HG03159 (cell line): ENCODE measurements around the gene NUP133.
"Not testable (repeated sequence)": the region's sequence is repeated elsewhere in the genome, so short reads cannot be mapped to it uniquely, and the experiment has no call there.

Experiments
- ATAC-seq: cut with Tn5 transposase; IDR thresholded peaks from one replicate; pipeline ENCODE4 v1.9.1; 2021; ENCODE audit warnings: mild to moderate bottlenecking, moderate library complexity; ENCODE audit not compliant: unreplicated experiment

The NUP133 gene

GRCh38 chr1:229420765-229421164, 87.4 kb downstream of the NUP133 start:
- ATAC-seq: no peak

GRCh38 chr1:229420224-229420623, 87.9 kb downstream of the NUP133 start:
- ATAC-seq: no peak

- not testable (repeated sequence) for ATAC-seq
Observed at GRCh38 chr1:229418586-229418985, 89.6 kb downstream of the NUP133 start.

DNA sequence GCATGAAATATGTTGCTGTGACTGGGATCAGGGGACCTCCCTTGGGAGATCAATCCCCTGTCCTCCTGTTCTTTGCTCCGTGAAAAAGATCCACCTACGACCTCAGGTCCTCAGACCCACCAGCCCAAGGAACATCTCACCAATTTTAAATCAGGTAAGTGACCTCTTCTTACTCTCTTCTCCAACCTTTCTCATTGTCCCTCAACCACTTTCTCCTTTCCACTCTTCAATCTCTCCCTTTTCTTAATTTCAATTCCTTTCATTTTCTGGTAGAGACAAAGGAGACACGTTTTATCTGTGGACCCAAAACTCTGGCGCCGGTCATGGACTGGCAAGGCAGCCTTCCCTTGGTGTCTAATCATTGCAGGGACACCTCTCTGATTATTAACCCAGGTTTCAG, 95.3 kb downstream of the NUP133 start:
- ATAC-seq: not testable (repeated sequence)

DNA sequence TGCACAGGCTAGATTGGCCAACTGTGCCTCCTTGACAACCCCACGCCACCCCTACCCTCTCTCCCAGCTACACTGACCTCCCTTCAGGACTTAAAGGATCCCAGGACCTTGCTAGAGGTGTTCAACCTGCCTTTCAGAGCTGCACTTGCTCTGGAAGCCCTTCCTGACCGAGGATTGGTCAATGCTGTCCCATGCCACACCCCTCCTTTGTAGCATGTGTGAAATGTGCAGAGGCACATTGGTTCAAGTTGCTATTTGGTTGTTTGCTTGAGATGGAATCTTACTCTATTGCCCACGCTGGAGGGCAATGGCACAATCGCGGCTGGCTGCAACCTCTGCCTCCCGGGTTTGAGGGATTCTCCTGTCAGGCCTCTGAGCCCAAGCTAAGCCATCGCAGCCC, 96.1 kb downstream of the NUP133 start:
- no peak for ATAC-seq

GRCh38 chr1:229411434-229412055, 96.6 kb downstream of the NUP133 start:
- ATAC-seq: no peak

GRCh38 chr1:229410692-229411433, 97.3 kb downstream of the NUP133 start:
- no peak for ATAC-seq

- ATAC-seq: no peak
Observed at GRCh38 chr1:229410370-229410691, 97.8 kb downstream of the NUP133 start.

- ATAC-seq: no peak
Observed at GRCh38 chr1:229409616-229410369, 98.3 kb downstream of the NUP133 start.

DNA sequence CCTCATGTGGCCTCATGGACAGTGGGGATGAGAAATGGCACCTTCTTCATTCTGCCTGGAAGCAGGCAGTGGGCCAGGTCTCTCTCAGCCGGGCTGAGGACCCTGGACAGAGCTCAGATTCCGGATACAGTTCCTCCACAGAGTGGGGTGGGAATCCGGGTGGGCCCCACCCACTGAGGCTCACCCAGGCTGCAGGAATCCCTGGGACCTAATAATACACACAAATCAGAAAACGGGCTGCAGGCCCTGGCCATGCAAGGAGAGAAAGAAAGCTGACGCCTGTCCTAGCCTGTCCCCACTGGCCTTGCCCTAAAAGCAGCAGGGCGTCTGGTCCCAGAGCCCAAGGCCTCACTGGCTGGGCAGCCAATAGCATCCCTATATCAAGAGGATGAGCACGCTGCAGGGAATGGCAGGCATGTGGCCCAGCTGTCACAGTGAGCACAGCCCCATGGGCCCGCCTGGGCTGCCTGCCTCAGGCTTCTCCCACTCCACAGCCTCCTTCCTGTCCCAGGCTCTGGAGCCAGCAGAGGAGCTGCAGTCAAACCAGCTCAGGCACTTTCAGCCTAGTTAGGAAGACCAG, 99.6 kb downstream of the NUP133 start:
- no peak for ATAC-seq

- no peak for ATAC-seq
Observed at GRCh38 chr1:229407206-229408026, 100.7 kb downstream of the NUP133 start.

GRCh38 chr1:229406798-229407197, 101.3 kb downstream of the NUP133 start:
- no peak for ATAC-seq

- no peak for ATAC-seq
Observed at GRCh38 chr1:229403573-229403972, 104.6 kb downstream of the NUP133 start.

GRCh38 chr1:229402993-229403392, 105.1 kb downstream of the NUP133 start:
- ATAC-seq: no peak

DNA sequence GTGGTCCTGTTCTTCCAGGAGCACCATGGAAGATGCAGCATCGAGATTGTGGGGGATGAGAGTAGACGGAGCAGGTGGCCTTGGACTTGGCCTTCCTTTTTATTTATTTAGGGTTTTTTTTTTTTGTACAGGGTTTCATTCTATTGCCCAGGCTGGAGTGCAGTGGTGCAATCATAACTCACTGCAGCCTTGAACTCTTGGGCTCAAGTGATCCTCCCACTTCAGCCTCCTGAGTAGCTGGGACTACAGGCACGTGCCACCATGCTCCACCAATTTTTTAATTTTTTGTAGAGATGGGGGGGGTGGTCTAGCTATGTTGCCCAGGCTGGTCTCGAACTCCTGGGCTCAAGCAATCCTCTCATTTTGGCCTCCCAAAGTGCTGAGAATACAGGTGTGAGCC, 105.8 kb downstream of the NUP133 start:
- not testable (repeated sequence) for ATAC-seq

GRCh38 chr1:229397762-229398161, 110.4 kb downstream of the NUP133 start:
- no peak for ATAC-seq

GRCh38 chr1:229396585-229397206, 111.4 kb downstream of the NUP133 start:
- no peak for ATAC-seq

- not testable (repeated sequence) for ATAC-seq
Observed at GRCh38 chr1:229394517-229394916, 113.6 kb downstream of the NUP133 start.

DNA sequence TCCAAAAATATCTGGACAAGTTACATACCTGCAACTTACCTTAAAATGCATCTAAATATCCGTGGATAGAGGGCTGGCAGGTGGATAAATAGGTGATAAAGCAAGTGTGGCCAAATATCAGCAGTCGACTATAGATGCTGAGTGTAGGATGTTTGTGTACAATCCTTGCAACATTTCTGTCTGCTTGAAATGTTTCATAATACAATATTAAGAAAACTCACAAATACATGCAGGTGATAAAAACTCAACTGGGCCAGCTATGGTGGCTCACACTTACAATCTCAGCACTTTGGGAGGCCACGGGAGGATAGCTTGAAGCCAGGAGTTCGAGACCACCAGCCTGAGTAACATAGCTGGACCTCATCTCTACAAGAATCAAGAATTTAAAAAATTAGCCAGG, 115.2 kb downstream of the NUP133 start:
- ATAC-seq: no peak
